Heart left ventricle (tissue), 13 donors: ENCODE data around the gene DBH.

Experiments used
- CTCF ChIP-seq, 12 donors: fragments of 200-600 bp; sonication (generic) in 4 of 12; IDR thresholded peaks; one replicate each; pipeline versions ENCODE4 v1.5.0 to v1.8.0; 2018 to 2022; ENCODE audit warnings: antibody characterized with exemption in 12 of 12, mild to moderate bottlenecking in 5 of 12
- POLR2A ChIP-seq, 2 donors: fragments of 450-650 bp; IDR thresholded peaks; one replicate each; pipeline ENCODE4 v1.6.1; 2017; ENCODE audit warnings: antibody characterized with exemption in 2 of 2, mild to moderate bottlenecking in 2 of 2, moderate library complexity in 2 of 2
- donor health status: ischemic (EF 13 %, LVEDD 7.1; RV severe dilation, severe dysfunction).
- donor health status: DM: no; HTN: yes; CAD: no.
- donor health status: DM: no; HTN: no; CAD: no.
- donor health status: ischemic (EF 25% LVEDD 6.9; RV normal size, moderate dysfunction).
- donor health status: ischemic (EF 25% LVEDD 5.7; RV mildly dilated, moderate dysfunction).
- donor health status: ischemic (EF 35%, LVEDD 5.7; RV mildly dilated, moderate dysfunction).
- donor health status: nonischemic (EF 11% LVEDD 7.7; RV severe dilation, severe dysfunction).
- donor health status: DM: yes; HTN: yes; CAD: no.
- donor health status: PGD.
- donor health status: ischemic (EF 29% LVEDD 5.4; RV normal size, mild dysfunction).
- donor health status: nonischemic (EF 23%, LVEDD 6.1; RV moderate dilation, normal function).

- TF ChIP-seq CTCF (IDR thresholded peaks at IDR 0.05), result no peak
- no peak for TF ChIP-seq POLR2A (IDR thresholded peaks at IDR 0.05)
Measured at GRCh38 chr9:133654736-133655657, 18.8 kb downstream of the DBH start.
